HepG2 (cell line): Measurements from ENCODE around the gene CTRL. TPM values are rescaled to one million over a fixed set of nuclear protein-coding genes. Genes with fewer than 3 reads are reported as not detected.

Experiments
- CHCHD3 ChIP-seq: sonication (generic); formaldehyde crosslinking; IDR thresholded peaks from 2 replicates; pipeline ENCODE4 v1.8.0; 2022; ENCODE audit warnings: mild to moderate bottlenecking, missing genetic modification reagents, moderate library complexity
- KDM5B ChIP-seq: sonication (generic); formaldehyde crosslinking; IDR thresholded peaks from 2 replicates; pipeline ENCODE4 v1.4.0; 2020; ENCODE audit warnings: missing genetic modification reagents, mild to moderate bottlenecking, borderline replicate concordance
- PAWR ChIP-seq: sonication (generic); formaldehyde crosslinking; IDR thresholded peaks from 2 replicates; pipeline ENCODE4 v1.4.0; 2020; ENCODE audit warnings: missing genetic modification reagents, mild to moderate bottlenecking, borderline replicate concordance
- PHF21A ChIP-seq: sonication (generic); formaldehyde crosslinking; IDR thresholded peaks from 2 replicates; pipeline ENCODE4 v1.5.0; 2020; ENCODE audit warnings: mild to moderate bottlenecking, missing genetic modification reagents
- ZFP41 ChIP-seq: sonication (generic); formaldehyde crosslinking; IDR thresholded peaks from 2 replicates; pipeline ENCODE4 v1.4.0; 2020; ENCODE audit warnings: mild to moderate bottlenecking, missing genetic modification reagents, borderline replicate concordance
- ZNF260 ChIP-seq: sonication (generic); formaldehyde crosslinking; IDR thresholded peaks from 2 replicates; pipeline ENCODE4 v1.4.0; 2020; ENCODE audit warnings: missing genetic modification reagents, low read depth, mild to moderate bottlenecking, borderline replicate concordance
- ZNF354B ChIP-seq: sonication (generic); formaldehyde crosslinking; IDR thresholded peaks from 2 replicates; pipeline ENCODE4 v1.8.0; 2022; ENCODE audit warnings: mild to moderate bottlenecking, missing genetic modification reagents
- ZNF501 ChIP-seq: sonication (generic); formaldehyde crosslinking; IDR thresholded peaks from 2 replicates; pipeline ENCODE4 v1.5.1; 2020; ENCODE audit warnings: mild to moderate bottlenecking, moderate library complexity, missing genetic modification reagents
- ZNF737 ChIP-seq: sonication (generic); formaldehyde crosslinking; IDR thresholded peaks from 2 replicates; pipeline ENCODE4 v1.5.0; 2020; ENCODE audit warnings: missing genetic modification reagents, mild to moderate bottlenecking, borderline replicate concordance
- polyA plus RNA-seq, 8 experiments: library from polyadenylated mRNA; depleted of rRNA in 3 of 8; stranded (reverse) in 7 of 8; unstranded in 1 of 8; fragments of >200 nt; fragmentation: Illumina TruSeq in 4 of 8; extraction: Trizol in 4 of 8; gene quantifications; 2 replicates each; pipeline versions ENCODE4 v1.2.1 to v1.2.3, GENCODE V29; 2011 to 2016; ENCODE audit warnings: low read depth in 4 of 8, missing spikeins in 1 of 8, mixed read lengths in 1 of 8; ENCODE audit not compliant: insufficient read depth in 1 of 8
- total RNA-seq, 5 experiments: library from RNA; depleted of rRNA; stranded (reverse); fragments of >200 nt; fragmentation: Illumina TruSeq; extraction: Trizol; gene quantifications; 2 replicates each; pipeline ENCODE4 v1.2.3, GENCODE V29; 2016; ENCODE audit warnings: low read depth in 1 of 5
- TF ChIP-seq, protein P1 (sequence below): sonication (generic); formaldehyde crosslinking; IDR thresholded peaks from 2 replicates; pipeline ENCODE4 v1.5.0; 2020; ENCODE audit warnings: mild to moderate bottlenecking, missing genetic modification reagents, borderline replicate concordance
- TF ChIP-seq, protein P2 (sequence below): sonication (generic); formaldehyde crosslinking; IDR thresholded peaks from 2 replicates; pipeline ENCODE4 v1.8.1; 2023; ENCODE audit warnings: mild to moderate bottlenecking, moderate library complexity, missing genetic modification reagents
- TF ChIP-seq, protein P3 (sequence below): sonication (generic); formaldehyde crosslinking; IDR thresholded peaks from 2 replicates; pipeline ENCODE4 v1.4.0; 2020; ENCODE audit warnings: missing genetic modification reagents, mild to moderate bottlenecking, borderline replicate concordance
- TF ChIP-seq, protein P4 (sequence below): sonication (generic); formaldehyde crosslinking; IDR thresholded peaks from 2 replicates; pipeline ENCODE4 v1.4.0; 2020; ENCODE audit warnings: missing genetic modification reagents
- TF ChIP-seq, protein P5 (sequence below): IDR thresholded peaks from 2 replicates; pipeline ENCODE4 v1.6.1; 2016; ENCODE audit warnings: mild to moderate bottlenecking, missing biosample characterization, missing genetic modification reagents

The CTRL gene
- total and polyA plus RNA-seq, 2 of the 13 experiments (the other 11 are each of a cell fraction or from before 2014, with no cell fraction given), result 1.9 to 2.7 TPM

DNA sequence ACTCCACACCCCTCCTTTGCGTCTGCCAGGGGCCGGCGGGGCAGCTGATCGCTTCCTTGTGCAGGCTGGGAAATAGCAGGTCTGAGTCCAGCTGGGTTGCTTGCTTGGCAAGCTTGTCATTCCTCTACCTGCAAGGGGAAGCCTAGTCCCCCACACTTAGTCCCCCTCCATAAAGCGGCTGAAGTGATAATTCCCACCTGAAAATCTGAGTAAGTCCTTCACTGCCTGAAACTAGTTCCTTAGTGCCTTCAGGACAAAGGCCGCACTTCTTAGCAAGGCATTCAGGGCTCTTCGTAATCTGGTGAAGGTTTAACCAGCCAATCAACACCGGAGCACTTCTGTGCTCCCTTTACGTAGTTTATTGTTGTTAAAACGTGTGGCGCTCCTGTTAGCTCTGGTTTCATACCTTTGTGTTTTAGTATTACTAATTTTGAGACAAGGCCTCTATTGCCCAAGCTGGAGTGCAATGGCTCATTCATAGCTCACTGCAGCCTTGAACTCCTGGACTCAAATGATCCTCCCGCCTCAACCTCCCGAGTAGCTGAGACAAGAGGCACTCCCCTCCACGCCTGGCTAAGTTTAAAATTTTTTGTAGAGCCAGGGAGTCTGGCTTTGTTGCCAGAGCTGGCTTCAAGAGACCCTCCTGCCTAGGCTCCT, 37.8 kb downstream of the CTRL start (continued):
- TF ChIP-seq, protein P1, sequence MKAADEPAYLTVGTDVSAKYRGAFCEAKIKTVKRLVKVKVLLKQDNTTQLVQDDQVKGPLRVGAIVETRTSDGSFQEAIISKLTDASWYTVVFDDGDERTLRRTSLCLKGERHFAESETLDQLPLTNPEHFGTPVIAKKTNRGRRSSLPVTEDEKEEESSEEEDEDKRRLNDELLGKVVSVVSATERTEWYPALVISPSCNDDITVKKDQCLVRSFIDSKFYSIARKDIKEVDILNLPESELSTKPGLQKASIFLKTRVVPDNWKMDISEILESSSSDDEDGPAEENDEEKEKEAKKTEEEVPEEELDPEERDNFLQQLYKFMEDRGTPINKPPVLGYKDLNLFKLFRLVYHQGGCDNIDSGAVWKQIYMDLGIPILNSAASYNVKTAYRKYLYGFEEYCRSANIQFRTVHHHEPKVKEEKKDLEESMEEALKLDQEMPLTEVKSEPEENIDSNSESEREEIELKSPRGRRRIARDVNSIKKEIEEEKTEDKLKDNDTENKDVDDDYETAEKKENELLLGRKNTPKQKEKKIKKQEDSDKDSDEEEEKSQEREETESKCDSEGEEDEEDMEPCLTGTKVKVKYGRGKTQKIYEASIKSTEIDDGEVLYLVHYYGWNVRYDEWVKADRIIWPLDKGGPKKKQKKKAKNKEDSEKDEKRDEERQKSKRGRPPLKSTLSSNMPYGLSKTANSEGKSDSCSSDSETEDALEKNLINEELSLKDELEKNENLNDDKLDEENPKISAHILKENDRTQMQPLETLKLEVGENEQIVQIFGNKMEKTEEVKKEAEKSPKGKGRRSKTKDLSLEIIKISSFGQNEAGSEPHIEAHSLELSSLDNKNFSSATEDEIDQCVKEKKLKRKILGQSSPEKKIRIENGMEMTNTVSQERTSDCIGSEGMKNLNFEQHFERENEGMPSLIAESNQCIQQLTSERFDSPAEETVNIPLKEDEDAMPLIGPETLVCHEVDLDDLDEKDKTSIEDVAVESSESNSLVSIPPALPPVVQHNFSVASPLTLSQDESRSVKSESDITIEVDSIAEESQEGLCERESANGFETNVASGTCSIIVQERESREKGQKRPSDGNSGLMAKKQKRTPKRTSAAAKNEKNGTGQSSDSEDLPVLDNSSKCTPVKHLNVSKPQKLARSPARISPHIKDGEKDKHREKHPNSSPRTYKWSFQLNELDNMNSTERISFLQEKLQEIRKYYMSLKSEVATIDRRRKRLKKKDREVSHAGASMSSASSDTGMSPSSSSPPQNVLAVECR (CRISPR knock-in tag), result 0 out of 2 replicates have a peak, but pooled peaks have one; percentile 4
- TF ChIP-seq ZFP41 (CRISPR knock-in tag) (no peak), CHCHD3 (CRISPR knock-in tag) (0 out of 2 replicates have a peak, but pooled peaks have one; percentile 5), ZNF354B (0 out of 2 replicates have a peak, but pooled peaks have one; percentile 10), KDM5B (CRISPR knock-in tag) (peak; percentile 75; the same call in 1 of the 2 replicates), ZNF501 (0 out of 2 replicates have a peak, but pooled peaks have one; percentile 10), ZNF260 (CRISPR knock-in tag) (no peak), PHF21A (CRISPR knock-in tag) (0 out of 2 replicates have a peak, but pooled peaks have one; percentile 36), ZNF737 (CRISPR knock-in tag) (peak; percentile 56; the same call in 1 of the 2 replicates), PAWR (no peak)
- TF ChIP-seq, protein P2, sequence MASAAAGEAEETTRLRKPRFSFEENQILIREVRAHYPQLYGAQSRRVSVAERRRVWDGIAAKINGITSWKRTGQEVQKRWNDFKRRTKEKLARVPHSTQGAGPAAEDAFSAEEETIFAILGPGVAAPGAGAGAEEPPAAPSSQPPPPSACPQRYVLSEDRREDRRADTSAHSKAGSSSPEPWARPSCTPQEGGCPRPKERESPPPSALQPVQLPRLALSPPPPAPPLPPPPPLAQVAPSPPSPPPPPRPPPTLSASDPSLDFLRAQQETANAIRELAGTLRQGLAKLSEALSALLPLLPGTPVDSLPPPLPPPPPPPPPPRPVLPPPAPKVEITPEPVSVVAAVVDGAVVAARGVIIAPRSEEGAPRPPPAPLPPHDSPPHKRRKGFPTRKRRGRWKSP (CRISPR knock-in tag), result peak; percentile 52; the same call in 1 of the 2 replicates
- TF ChIP-seq, protein P3, sequence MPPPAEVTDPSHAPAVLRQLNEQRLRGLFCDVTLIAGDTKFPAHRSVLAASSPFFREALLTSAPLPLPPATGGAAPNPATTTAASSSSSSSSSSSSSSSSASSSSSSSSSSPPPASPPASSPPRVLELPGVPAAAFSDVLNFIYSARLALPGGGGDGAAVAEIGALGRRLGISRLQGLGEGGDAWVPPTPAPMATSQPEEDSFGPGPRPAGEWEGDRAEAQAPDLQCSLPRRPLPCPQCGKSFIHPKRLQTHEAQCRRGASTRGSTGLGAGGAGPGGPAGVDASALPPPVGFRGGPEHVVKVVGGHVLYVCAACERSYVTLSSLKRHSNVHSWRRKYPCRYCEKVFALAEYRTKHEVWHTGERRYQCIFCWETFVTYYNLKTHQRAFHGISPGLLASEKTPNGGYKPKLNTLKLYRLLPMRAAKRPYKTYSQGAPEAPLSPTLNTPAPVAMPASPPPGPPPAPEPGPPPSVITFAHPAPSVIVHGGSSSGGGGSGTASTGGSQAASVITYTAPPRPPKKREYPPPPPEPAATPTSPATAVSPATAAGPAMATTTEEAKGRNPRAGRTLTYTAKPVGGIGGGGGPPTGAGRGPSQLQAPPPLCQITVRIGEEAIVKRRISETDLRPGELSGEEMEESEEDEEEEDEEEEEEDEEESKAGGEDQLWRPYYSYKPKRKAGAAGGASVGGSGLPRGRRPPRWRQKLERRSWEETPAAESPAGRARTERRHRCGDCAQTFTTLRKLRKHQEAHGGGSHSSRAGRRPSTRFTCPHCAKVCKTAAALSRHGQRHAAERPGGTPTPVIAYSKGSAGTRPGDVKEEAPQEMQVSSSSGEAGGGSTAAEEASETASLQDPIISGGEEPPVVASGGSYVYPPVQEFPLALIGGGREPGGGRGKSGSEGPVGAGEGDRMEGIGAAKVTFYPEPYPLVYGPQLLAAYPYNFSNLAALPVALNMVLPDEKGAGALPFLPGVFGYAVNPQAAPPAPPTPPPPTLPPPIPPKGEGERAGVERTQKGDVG (CRISPR knock-in tag), result 0 out of 2 replicates have a peak, but pooled peaks have one; percentile 7
- TF ChIP-seq, protein P4, sequence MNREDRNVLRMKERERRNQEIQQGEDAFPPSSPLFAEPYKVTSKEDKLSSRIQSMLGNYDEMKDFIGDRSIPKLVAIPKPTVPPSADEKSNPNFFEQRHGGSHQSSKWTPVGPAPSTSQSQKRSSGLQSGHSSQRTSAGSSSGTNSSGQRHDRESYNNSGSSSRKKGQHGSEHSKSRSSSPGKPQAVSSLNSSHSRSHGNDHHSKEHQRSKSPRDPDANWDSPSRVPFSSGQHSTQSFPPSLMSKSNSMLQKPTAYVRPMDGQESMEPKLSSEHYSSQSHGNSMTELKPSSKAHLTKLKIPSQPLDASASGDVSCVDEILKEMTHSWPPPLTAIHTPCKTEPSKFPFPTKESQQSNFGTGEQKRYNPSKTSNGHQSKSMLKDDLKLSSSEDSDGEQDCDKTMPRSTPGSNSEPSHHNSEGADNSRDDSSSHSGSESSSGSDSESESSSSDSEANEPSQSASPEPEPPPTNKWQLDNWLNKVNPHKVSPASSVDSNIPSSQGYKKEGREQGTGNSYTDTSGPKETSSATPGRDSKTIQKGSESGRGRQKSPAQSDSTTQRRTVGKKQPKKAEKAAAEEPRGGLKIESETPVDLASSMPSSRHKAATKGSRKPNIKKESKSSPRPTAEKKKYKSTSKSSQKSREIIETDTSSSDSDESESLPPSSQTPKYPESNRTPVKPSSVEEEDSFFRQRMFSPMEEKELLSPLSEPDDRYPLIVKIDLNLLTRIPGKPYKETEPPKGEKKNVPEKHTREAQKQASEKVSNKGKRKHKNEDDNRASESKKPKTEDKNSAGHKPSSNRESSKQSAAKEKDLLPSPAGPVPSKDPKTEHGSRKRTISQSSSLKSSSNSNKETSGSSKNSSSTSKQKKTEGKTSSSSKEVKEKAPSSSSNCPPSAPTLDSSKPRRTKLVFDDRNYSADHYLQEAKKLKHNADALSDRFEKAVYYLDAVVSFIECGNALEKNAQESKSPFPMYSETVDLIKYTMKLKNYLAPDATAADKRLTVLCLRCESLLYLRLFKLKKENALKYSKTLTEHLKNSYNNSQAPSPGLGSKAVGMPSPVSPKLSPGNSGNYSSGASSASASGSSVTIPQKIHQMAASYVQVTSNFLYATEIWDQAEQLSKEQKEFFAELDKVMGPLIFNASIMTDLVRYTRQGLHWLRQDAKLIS, result no peak
- TF ChIP-seq, protein P5, sequence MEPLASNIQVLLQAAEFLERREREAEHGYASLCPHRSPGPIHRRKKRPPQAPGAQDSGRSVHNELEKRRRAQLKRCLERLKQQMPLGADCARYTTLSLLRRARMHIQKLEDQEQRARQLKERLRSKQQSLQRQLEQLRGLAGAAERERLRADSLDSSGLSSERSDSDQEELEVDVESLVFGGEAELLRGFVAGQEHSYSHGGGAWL, result 0 out of 2 replicates have a peak, but pooled peaks have one; percentile 11
